Measurements from ENCODE around the gene VPS37C. TPM values are rescaled to one million over a fixed set of nuclear protein-coding genes. Genes with fewer than 3 reads are reported as not detected.
A peak's percentile ranks its signal among the peaks of the same experiment; 100 is the strongest.

Gene VPS37C
- total and polyA plus RNA-seq, 2 of the 13 experiments (the other 11 are each of a cell fraction or from before 2014, with no cell fraction given) = 7.5 to 8.8 TPM

GRCh38 chr11:61160487-61161189 lies 588 bp downstream of the VPS37C start (continued):
- TF ChIP-seq USF2 (IDR thresholded peaks at IDR 0.05; ENCODE audit: low read depth, low read length) (no peak), USF2 (CRISPR knock-in tag; IDR thresholded peaks at IDR 0.05; ENCODE audit: borderline replicate concordance) (no peak), ZNF451 (CRISPR knock-in tag; IDR thresholded peaks at IDR 0.05) (no peak), TBL1XR1 (IDR thresholded peaks at IDR 0.05; ENCODE audit: borderline replicate concordance, low read length, partially characterized antibody) (no peak), TBX3 (IDR thresholded peaks at IDR 0.05; ENCODE audit: borderline replicate concordance) (peak; percentile 35; the same call in 1 of the 2 replicates), JDP2 (CRISPR knock-in tag; IDR thresholded peaks at IDR 0.05; ENCODE audit: borderline replicate concordance) (no peak; the same call in 1 of the 2 replicates), TGIF2 (CRISPR knock-in tag; IDR thresholded peaks at IDR 0.05) (no peak), STAT6 (CRISPR knock-in tag; IDR thresholded peaks at IDR 0.05; ENCODE audit: borderline replicate concordance) (no peak), ZNF784 (CRISPR knock-in tag; IDR thresholded peaks at IDR 0.05; ENCODE audit: borderline replicate concordance) (no peak), ZNF431 (CRISPR knock-in tag; IDR thresholded peaks at IDR 0.05; ENCODE audit: borderline replicate concordance, low read depth) (no peak), FOXP1 (IDR thresholded peaks at IDR 0.05) (no peak), FOXP1 (CRISPR knock-in tag; IDR thresholded peaks at IDR 0.05) (no peak), ATF7 (IDR thresholded peaks at IDR 0.05) (no peak), ATF7 (CRISPR knock-in tag; IDR thresholded peaks at IDR 0.05) (no peak), SAFB2 (CRISPR knock-in tag; IDR thresholded peaks at IDR 0.05; ENCODE audit: borderline replicate concordance, low read depth) (no peak), ZNF761 (CRISPR knock-in tag; conservative IDR thresholded peaks at IDR 0.05) (no peak), ATAD3A (CRISPR knock-in tag; IDR thresholded peaks at IDR 0.05) (no peak), ZNF281 (CRISPR knock-in tag; IDR thresholded peaks at IDR 0.05; ENCODE audit: borderline replicate concordance) (no peak), HINFP (CRISPR knock-in tag; IDR thresholded peaks at IDR 0.05; ENCODE audit: low read depth) (no peak)

Data from HepG2 (cell line).